Renal pelvis (tissue), 4 donors: ENCODE data around the gene CYP26B1. TPM values are rescaled to one million over a fixed set of nuclear protein-coding genes. Genes with fewer than 3 reads are reported as not detected.

Experiments
- DNase-seq: peaks from one replicate; pipeline ENCODE4 v3.0.0-alpha.2; 2013
- polyA plus RNA-seq, 3 donors: library from polyadenylated mRNA; unstranded; fragments of 120-200 nt; gene quantifications; one replicate each; pipeline ENCODE4 v1.2.1, GENCODE V29; 2013; ENCODE audit not compliant: insufficient read length in 3 of 3

CYP26B1 gene
- polyA plus RNA-seq, 3 donors: 11.2 to 16.9 (median 16.5) TPM

DNA sequence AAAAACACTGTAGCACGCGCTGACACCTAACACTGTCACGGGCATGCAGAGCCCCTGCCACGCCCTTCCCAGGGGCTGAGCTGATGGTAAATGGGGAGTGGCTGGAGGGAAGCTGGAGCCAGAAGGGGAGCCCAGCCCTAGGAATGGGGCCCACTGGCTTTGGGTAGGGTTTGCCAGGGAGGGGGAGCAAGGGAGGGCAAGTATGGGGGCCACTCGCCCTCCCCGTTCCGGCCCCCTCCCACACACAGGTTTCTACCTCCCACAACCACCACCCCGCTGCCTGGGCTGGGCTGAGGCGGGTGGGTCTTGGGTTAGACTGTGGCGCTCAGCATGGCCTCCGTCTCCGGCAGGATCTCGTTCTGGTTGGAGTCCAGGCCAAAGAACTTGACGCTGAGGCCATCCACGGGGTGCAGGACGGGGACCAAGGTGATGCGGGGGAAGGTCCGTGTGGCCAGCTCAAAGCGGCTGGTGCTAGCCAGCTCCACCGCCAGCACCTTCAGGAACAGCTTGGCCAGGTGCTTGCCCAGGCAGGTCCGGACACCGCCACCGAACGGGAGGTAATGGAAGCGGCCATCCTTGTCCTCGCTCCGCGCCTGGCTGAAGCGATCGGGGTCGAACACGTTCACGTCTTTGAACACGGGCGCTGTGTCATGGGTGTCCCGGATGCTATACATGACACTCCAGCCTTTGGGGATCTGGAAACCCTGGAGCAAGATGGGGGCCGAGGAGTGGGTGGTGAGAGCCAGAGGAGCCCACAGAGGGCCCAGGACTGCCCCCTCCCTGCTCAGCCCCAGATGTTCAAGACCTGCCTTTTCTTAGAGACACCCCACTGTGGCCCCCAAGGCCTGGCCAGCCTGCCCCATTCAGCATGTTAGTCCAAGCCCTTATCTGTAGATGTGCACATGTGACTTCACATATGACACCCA is 15.5 kb downstream of the CYP26B1 start:
- DNase-seq: no peak

DNA sequence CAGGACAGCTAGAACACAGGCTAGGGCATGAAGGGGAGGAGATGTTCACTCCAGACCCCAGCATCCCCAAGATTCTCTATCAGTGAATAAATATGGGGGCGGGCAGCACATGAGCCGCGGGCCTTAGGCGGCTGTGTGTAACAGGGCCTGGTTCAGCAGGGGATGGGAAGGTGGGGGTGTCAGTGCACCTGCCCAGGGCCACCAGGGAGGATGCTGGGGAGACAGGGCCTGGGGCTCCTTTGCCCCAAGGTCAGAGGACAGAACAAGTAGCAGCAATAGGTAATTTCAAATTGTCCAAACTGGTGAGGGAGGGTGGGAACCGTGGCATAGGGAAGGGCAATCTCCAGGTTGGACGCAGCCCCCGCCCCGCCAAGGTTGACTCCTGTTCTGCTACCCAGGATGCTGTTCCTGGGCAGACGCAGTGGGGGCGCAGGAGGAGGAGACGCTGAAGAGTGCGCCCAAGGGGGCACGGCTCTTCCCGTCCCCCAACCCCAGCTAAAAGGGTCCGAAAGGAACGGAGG is 16.2 kb downstream of the CYP26B1 start:
- no peak for DNase-seq

DNA sequence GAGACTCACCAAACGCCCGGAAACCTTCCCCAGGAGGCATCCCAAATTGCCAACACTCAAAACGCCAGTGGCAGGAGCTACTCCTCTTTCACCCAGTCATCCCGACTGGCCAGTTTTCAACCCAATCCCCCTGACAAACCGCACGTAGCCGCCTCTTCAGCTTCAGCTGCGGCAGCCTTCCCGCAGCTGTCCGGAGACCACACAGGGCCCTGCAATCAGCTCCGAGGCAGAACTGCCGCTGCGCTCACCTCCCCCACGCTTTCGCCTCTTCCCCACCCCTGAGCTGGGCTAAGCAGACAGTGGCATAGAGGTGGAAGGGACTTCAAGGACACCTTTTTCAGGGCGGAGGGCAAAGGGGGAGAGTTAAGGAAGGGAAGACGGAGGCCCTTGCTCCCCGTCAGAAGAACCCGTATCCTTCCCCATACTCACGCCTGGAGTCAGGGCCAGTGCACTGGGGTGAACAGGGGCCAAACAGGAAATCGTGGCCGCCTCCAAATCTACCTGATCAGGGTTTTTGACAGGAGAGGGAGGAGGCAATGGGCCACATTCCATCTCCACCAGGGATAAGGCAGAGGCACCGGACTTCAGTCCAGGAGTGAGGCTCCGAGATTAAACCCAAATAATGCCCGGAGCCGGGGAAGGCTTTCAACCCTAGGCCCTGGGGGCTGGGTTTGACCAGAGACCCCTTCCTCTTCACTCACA is 16.9 kb downstream of the CYP26B1 start:
- DNase-seq: no peak

DNA sequence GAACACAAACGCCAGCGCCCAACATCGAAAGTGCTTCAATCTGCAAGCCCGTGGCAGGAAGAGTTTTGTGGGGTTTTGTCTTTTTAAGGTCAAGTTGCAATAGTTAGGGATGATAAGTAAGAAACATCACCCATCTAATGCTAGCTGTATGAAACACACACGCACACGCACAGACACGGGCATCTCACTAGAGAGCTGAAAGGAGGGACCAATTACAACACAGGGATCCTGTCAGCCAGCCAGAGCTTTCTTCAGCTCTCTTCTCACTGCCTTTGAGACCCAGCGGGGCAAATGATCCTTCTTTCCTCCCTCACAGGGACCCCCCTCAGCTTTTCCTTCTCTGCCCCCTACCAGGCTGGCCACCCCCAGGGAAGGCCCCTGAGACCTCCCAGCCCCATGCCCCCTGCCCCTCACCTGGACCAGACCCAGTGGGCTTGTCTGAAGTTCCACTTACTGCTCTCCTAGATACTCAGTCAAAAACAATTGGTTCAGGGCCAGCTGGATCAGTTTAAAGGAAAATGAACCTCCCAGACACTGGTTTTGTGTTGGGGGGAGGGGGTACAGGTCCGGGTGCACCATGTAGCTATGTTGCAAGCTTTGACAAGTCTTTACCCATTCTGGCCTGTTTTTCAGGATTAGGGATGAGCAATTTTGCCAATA is 17.9 kb downstream of the CYP26B1 start:
- no peak for DNase-seq

- DNase-seq: no peak
Observed at GRCh38 chr2:72128843-72129227, 18.8 kb downstream of the CYP26B1 start.

DNA sequence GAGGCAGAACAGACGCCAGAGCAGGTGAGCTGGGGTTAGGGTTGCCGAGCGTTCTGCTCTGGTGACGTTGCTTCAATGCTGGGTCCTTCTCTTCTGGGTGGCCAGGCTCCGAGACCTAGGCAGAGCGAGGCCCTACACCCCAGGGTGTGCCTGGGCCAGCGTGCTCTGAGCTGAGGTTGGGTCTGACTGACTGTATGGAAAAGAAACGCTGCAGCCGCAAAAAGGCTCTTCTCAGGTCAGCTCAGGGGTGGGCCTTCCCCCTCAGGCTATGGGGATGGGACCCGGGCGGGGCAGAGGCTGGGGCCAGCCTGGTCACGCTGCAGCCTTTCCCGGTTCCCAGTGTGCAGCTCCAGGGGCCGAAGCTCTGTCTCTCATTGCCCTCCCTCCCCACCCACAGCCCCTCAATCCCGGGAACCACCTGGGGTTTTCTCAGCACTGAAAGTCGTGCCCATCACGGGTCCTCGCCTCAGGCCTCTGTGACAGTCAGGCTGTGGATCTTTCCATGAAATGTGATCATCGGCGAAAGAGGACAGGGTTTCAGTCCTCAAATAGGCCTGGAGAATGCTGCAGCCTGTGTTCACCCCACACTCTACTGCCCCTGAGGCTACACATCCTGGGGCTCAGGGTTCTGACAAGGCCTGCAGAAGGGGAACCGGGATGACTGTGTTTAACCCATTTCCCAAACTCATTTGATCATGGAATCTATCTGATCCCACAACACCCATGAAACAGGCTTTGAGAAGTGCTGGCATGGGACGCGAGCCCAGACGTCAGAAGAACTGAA is 19.4 kb downstream of the CYP26B1 start:
- DNase-seq: no peak

GRCh38 chr2:72127401-72128058 is 20.1 kb downstream of the CYP26B1 start:
- DNase-seq: no peak

GRCh38 chr2:72126186-72127100 is 21.2 kb downstream of the CYP26B1 start:
- DNase-seq: no peak

DNA sequence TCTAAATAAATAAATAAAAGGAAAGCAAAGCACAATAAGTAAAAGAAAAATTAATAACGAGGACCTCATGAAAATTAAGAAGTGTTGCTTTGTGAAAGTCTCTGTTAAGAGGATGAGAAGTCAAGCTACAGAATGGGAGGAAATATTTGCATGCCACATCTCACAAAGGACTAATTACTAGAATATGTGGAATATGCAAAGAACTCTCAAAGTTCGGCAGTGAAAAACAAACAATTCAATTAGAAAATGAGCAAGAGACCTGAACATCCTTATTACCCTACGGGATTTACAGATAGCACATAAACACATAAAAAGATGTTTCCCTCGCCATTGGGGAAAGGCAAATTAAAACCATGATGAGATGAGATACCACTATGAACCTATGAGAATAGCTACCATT is 23.3 kb downstream of the CYP26B1 start:
- DNase-seq: no peak

DNA sequence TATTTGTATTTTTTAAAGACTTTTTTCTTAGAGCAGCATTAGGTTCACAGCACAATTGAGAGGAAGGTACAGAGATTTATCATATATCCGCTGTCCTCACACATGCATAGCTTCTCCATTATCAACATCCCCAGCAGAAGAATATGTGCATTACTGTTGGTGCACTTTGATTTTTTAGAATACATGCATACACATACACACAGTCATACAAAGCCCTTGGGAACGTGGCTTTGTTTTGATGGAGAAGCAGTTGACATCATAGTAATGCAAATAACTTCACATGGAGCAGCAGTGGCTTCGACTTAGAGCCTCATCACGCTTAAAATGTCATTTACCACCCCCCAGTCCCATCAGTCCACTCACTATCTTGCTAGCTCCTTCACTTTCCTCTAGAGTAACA is 26.5 kb downstream of the CYP26B1 start:
- DNase-seq: no peak

DNA sequence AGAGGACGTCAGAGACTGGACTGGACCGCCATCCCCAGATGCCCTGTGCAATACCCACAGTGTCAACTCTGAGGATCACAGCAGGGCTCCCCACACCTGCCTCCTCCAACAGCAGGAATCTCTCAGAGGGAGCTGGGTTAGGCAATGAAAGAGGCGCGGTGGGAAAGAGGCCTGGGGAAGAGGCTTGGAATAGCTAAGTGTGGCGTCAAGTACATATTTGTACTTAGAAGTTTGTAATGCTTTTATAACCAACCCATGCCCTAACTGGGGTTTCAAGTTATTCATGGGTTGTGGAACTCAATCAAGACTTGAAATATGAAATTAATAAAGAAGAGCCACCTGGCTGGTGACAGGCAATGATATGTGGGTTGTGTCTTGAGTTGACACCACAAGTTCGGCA is 28.7 kb downstream of the CYP26B1 start:
- no peak for DNase-seq

- DNase-seq: no peak
Observed at GRCh38 chr2:72118386-72118785, 29.3 kb downstream of the CYP26B1 start.

DNA sequence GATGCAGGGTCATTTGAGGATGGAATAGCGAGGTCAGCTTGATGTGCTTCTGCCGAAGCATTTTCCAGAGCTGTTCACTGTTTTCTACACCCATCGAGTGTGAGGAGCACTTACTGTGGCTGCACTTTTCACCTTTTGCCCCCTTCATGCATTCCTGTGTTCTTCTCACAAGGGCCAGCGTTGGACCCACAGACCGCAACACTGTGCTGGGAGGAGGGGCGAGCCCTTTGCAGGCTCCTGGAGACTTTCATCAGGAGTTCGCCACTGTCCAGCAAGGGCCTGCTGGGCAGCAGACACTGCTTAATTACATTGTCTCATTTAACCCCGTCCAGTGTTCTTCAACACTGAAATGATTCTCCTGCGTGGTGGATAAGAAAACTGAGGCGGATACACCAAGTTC is 29.9 kb downstream of the CYP26B1 start:
- DNase-seq: no peak

- no peak for DNase-seq
Observed at GRCh38 chr2:72117029-72117428, 30.6 kb downstream of the CYP26B1 start.

GRCh38 chr2:72116081-72116533 is 31.6 kb downstream of the CYP26B1 start:
- no peak for DNase-seq

- peak; percentile 16 for DNase-seq
Observed at GRCh38 chr2:72115110-72116080, 32.3 kb downstream of the CYP26B1 start.

GRCh38 chr2:72114693-72115051 is 33.0 kb downstream of the CYP26B1 start:
- DNase-seq: no peak

DNA sequence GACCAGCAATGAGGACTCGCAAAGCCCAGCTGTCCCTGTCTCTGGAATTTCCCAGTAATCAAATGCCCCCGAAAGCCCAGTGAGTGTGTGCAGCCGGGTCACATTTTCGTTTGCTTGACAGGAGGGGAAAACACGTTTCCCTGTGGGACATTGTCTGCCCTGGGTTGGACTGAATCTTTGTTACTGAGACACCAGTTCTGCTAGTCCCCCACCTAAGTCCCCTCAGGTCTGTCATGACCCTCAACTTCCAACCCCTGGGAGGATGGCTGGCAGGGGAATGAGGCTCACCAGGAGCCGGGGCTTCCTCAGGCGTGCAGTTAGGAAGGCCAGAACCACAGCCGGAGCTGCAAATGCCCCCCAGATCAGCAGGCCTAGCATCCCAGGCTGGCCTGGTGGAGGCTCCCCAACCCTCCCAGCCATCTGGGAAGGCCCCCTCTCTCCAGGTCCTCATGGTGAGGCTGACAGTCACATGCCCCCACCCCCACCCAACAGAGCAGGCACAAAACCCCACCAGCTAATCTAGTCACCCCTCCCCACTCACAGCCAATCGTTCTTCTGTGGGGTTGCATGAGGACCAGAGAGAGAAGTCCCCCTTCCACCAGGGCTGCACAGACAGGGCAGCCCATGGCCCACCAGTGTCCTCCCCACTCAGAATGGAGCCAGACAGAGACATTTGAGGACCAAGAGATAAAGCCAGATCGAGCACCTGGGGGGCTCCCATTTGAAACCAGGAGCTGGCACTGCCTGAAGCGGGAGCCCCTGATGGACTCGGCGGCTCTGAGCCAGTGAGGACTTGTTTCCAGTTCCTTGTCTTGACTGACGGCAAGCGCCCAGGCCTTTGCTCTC is 33.6 kb downstream of the CYP26B1 start:
- DNase-seq: no peak
